Neural progenitor cell (in vitro differentiated cells): ENCODE data around the gene CDKN2AIPNL. TPM values are rescaled to one million over a fixed set of nuclear protein-coding genes. Genes with fewer than 3 reads are reported as not detected.

Experiments
- DNase-seq: peaks from one replicate; pipeline ENCODE4 v3.0.0-alpha.2; 2016; ENCODE audit warnings: low spot score
- H2AFZ ChIP-seq: fragments of 200-600 bp; sonication (generic); replicated peaks from 2 replicates; pipeline ENCODE4 v1.6.1; 2016; ENCODE audit warnings: antibody characterized with exemption
- H3F3A ChIP-seq: fragments of 200-600 bp; sonication (generic); 2 replicates; pipeline ENCODE4 v1.6.1; 2016; ENCODE audit warnings: antibody characterized with exemption, low read depth
- H3K27ac ChIP-seq: fragments of 200-600 bp; sonication (generic); 2 replicates; pipeline ENCODE4 v1.5.1; 2016; ENCODE audit warnings: mild to moderate bottlenecking
- H3K27me3 ChIP-seq: fragments of 200-600 bp; sonication (generic); 2 replicates; pipeline ENCODE4 v1.6.1; 2016; ENCODE audit warnings: mild to moderate bottlenecking, moderate library complexity
- H3K36me3 ChIP-seq: fragments of 200-600 bp; sonication (generic); 2 replicates; pipeline ENCODE4 v1.5.1; 2016
- H3K4me1 ChIP-seq: fragments of 200-600 bp; sonication (generic); 2 replicates; pipeline ENCODE4 v1.6.1; 2016; ENCODE audit warnings: mixed run types
- H3K4me2 ChIP-seq: fragments of 200-600 bp; sonication (generic); 2 replicates; pipeline ENCODE4 v1.6.1; 2016
- H3K4me3 ChIP-seq: fragments of 200-600 bp; sonication (generic); 2 replicates; pipeline ENCODE4 v1.5.1; 2016
- H3K79me2 ChIP-seq: fragments of 200-600 bp; sonication (generic); 2 replicates; pipeline ENCODE4 v1.6.1; 2016; ENCODE audit warnings: low read depth
- H3K9ac ChIP-seq: fragments of 200-600 bp; sonication (generic); 2 replicates; pipeline ENCODE4 v1.6.1; 2016
- H3K9me3 ChIP-seq: fragments of 200-600 bp; sonication (generic); 2 replicates; pipeline ENCODE4 v1.5.1; 2016; ENCODE audit warnings: low read depth
- H4K20me1 ChIP-seq: fragments of 200-600 bp; sonication (generic); 2 replicates; pipeline ENCODE4 v1.6.1; 2016; ENCODE audit warnings: low read depth
- H3K27ac Mint-ChIP-seq: 3 replicates; pipeline ENCODE4 v1.8.0; 2021; ENCODE audit warnings: mixed read lengths
- H3K27me3 Mint-ChIP-seq: 2 replicates; pipeline ENCODE4 v1.8.0; 2022; ENCODE audit warnings: low read depth, mild to moderate bottlenecking, inconsistent platforms, moderate library complexity, mixed read lengths; ENCODE audit not compliant: insufficient read depth
- H3K36me3 Mint-ChIP-seq: 3 replicates; pipeline ENCODE4 v1.8.0; 2021; ENCODE audit warnings: mixed read lengths
- H3K4me1 Mint-ChIP-seq: 3 replicates; pipeline ENCODE4 v1.8.0; 2021; ENCODE audit warnings: mixed read lengths
- H3K4me3 Mint-ChIP-seq: 3 replicates; pipeline ENCODE4 v1.8.0; 2021; ENCODE audit warnings: mild to moderate bottlenecking, moderate library complexity, mixed read lengths
- H3K9me3 Mint-ChIP-seq: 3 replicates; pipeline ENCODE4 v1.8.0; 2020; ENCODE audit warnings: mixed read lengths
- EZH2 ChIP-seq: fragments of 200-600 bp; sonication (generic); IDR thresholded peaks from 2 replicates; pipeline ENCODE4 v1.6.1; 2017; ENCODE audit warnings: antibody characterized with exemption, mild to moderate bottlenecking, moderate library complexity
- EZH2phosphoT487 ChIP-seq: fragments of 200-600 bp; sonication (generic); IDR thresholded peaks from 2 replicates; pipeline ENCODE4 v1.6.1; 2017; ENCODE audit warnings: antibody characterized with exemption
- total RNA-seq: library from RNA; depleted of rRNA; stranded (reverse); fragments of >200 nt; gene quantifications from 2 replicates; pipeline ENCODE4 v1.2.3, GENCODE V29; 2015; ENCODE audit warnings: low replicate concordance
- TF ChIP-seq, protein P1 (sequence below): fragments of 200-600 bp; sonication (generic); IDR thresholded peaks from 2 replicates; pipeline ENCODE4 v1.5.1; 2017; ENCODE audit warnings: antibody characterized with exemption, mild to moderate bottlenecking

CDKN2AIPNL gene
- total RNA-seq, 1 donor from 2014 or later: 78.9 TPM

DNA sequence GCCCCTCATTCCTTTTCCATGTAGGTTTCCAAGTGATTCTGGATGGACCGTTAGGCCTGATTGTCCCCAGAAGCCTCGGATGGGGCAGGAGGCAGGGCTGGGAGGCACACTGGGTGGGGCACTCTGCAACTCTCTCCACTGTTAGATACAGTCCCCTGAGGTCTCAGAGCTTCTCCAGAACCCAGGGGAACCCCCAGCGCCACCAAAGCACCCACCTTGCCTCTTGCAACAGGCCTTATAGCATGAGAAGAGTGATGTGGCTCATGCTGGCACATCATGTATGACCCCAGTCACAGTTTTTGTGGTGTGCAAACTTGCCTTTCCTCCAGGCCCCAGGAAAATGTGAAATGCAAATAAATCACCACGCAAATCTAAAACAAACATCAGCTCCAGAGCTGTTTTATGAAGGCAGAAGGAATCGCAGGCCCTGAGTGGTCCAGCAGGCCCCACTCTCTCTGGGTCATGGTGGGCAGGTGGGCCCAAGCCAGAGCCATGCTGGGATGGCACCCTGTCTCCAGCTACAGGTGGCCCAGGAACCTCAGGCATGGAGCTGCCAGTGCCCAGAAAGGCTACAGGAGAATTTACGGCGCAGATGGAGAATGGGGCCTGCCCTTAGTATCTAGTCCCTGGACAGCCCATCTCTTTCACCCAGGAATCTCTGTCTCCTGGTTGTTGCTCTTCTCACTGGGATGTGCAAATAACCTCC, 36.3 kb upstream of the CDKN2AIPNL start:
- H3K4me3 Mint-ChIP-seq: no peak overlapping the region
- H3K36me3 ChIP-seq: no peaks in the 10 kb centered on the region
- H3K9me3 Mint-ChIP-seq: no peaks in the 10 kb centered on the region
- no peaks in the 10 kb centered on the region for H3K27me3 ChIP-seq
- peak overlapping the region; percentile 21 for H3K27ac Mint-ChIP-seq
- H3K79me2 ChIP-seq: no peaks in the 10 kb centered on the region
- no peak overlapping the region for H3K9ac ChIP-seq
- H3K4me2 ChIP-seq: no peak overlapping the region
- H3K4me1 Mint-ChIP-seq: no peaks in the 10 kb centered on the region
- no peaks in the 10 kb centered on the region for H3K36me3 Mint-ChIP-seq
- DNase-seq: no peak
- H4K20me1 ChIP-seq: no peaks in the 10 kb centered on the region
- peaks cover 5% of the 10 kb centered on the region for H3F3A ChIP-seq
- H3K27me3 Mint-ChIP-seq: peaks cover 8% of the 10 kb centered on the region
- TF ChIP-seq EZH2: no peak
- TF ChIP-seq, protein P1, sequence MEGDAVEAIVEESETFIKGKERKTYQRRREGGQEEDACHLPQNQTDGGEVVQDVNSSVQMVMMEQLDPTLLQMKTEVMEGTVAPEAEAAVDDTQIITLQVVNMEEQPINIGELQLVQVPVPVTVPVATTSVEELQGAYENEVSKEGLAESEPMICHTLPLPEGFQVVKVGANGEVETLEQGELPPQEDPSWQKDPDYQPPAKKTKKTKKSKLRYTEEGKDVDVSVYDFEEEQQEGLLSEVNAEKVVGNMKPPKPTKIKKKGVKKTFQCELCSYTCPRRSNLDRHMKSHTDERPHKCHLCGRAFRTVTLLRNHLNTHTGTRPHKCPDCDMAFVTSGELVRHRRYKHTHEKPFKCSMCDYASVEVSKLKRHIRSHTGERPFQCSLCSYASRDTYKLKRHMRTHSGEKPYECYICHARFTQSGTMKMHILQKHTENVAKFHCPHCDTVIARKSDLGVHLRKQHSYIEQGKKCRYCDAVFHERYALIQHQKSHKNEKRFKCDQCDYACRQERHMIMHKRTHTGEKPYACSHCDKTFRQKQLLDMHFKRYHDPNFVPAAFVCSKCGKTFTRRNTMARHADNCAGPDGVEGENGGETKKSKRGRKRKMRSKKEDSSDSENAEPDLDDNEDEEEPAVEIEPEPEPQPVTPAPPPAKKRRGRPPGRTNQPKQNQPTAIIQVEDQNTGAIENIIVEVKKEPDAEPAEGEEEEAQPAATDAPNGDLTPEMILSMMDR: no peak
- no peak for TF ChIP-seq EZH2phosphoT487
- H3K4me3 ChIP-seq: no peak overlapping the region
- no peak overlapping the region for H2AFZ ChIP-seq
- no peaks in the 10 kb centered on the region for H3K9me3 ChIP-seq
- peaks cover 9% of the 10 kb centered on the region for H3K4me1 ChIP-seq
- H3K27ac ChIP-seq: no peak overlapping the region

DNA sequence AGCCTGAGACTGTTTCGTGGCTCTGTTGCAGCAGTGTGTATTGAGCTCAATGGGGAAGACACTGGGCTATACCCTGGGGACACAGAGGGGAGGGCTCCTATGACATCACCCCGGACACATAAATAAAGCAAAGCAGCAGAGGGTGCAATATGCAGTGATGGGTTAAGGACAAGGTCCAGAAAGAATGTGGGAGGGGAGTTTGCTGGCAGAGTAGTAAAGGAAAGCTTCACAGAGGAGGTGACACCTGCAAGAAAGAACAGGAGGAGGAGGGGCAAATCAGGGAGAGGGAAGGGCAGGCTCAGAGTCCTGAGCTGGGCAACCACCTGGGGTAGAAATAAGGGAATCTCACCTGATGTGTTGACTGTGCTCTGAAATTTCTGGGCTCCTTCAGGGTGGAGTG, 35.3 kb upstream of the CDKN2AIPNL start:
- no peaks in the 10 kb centered on the region for H3K9me3 Mint-ChIP-seq
- Histone ChIP-seq H3K27me3 (no peaks in the 10 kb centered on the region), H3F3A (no peaks in the 10 kb centered on the region), H3K4me1 (peaks cover 3% of the 10 kb centered on the region), H3K9me3 (no peaks in the 10 kb centered on the region), H3K9ac (no peak overlapping the region), H3K79me2 (no peaks in the 10 kb centered on the region), H2AFZ (no peak overlapping the region), H3K36me3 (no peaks in the 10 kb centered on the region), H3K4me3 (no peak overlapping the region), H3K4me2 (no peak overlapping the region), H4K20me1 (no peaks in the 10 kb centered on the region), H3K27ac (no peak overlapping the region)
- no peak for TF ChIP-seq EZH2phosphoT487
- no peak for TF ChIP-seq EZH2
- TF ChIP-seq, protein P1: no peak
- no peak for DNase-seq
- no peaks in the 10 kb centered on the region for H3K36me3 Mint-ChIP-seq
- no peak overlapping the region for H3K27ac Mint-ChIP-seq
- no peaks in the 10 kb centered on the region for H3K4me1 Mint-ChIP-seq
- H3K27me3 Mint-ChIP-seq: peaks cover 8% of the 10 kb centered on the region
- no peak overlapping the region for H3K4me3 Mint-ChIP-seq

DNA sequence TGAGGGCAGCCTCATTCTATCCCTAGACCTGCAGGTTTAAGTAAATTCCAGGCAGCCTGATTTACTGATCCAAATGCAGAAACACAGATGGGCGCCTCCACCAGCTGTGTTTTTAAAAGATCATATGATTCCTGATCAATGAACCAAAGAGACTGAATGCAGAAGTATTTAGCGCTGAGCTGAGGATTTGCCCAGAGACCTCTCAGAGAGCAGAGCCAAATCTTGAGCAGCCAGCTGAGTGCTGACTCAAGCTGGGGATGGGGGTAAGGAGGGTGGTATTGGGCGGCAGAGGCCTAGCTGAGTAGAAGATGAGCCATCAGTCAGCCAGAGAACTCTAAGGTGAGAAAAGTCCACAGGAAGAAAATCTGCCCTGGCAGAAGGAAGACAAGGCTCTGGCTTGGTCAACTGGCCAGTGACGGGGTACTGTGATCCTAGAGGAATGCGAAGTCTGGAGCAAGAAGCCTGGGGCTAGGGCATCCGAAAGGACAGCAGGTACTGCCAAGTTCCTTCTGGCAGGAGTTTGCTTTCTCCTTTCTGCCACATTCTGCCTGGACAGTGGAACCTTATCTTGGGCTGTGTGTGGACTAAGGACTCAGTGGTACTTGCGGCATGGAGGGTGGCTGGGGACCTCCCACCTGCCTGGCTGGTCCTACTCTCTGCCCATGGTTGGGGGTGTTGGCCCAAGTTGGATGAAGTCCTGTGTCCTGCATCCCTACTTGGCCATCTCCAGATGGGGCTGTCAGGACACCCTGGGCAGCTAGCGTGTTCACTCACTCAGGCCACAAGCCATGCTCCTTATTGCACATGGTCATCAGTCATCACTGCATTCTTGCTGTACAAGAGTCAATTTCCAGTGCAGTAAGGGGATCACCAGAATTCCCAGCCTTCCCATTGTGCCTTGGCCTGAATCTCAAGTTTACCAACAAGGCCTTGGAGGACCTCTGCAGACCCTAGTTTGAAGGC, 34.5 kb upstream of the CDKN2AIPNL start:
- Histone ChIP-seq H3K9me3 (no peaks in the 10 kb centered on the region), H3K4me2 (no peak overlapping the region), H3K4me1 (no peaks in the 10 kb centered on the region), H3K79me2 (no peaks in the 10 kb centered on the region), H3F3A (no peaks in the 10 kb centered on the region), H3K9ac (no peak overlapping the region), H3K27ac (no peak overlapping the region), H4K20me1 (no peaks in the 10 kb centered on the region), H3K27me3 (no peaks in the 10 kb centered on the region), H2AFZ (no peak overlapping the region), H3K36me3 (no peaks in the 10 kb centered on the region), H3K4me3 (no peak overlapping the region)
- DNase-seq: no peak
- no peak overlapping the region for H3K4me3 Mint-ChIP-seq
- H3K27ac Mint-ChIP-seq: no peak overlapping the region
- peaks cover 10% of the 10 kb centered on the region for H3K27me3 Mint-ChIP-seq
- no peaks in the 10 kb centered on the region for H3K9me3 Mint-ChIP-seq
- no peaks in the 10 kb centered on the region for H3K36me3 Mint-ChIP-seq
- no peaks in the 10 kb centered on the region for H3K4me1 Mint-ChIP-seq
- TF ChIP-seq, protein P1: no peak
- TF ChIP-seq EZH2 (no peak), EZH2phosphoT487 (no peak)
